HG02642 (cell line): ENCODE data around the gene TRIP13.

Source experiments
- ATAC-seq: cut with Tn5 transposase; IDR thresholded peaks from one replicate; pipeline ENCODE4 v1.9.1; 2021; ENCODE audit warnings: mild to moderate bottlenecking; ENCODE audit not compliant: unreplicated experiment, poor library complexity

Gene TRIP13

GRCh38 chr5:962801-963200, 70.1 kb downstream of the TRIP13 start:
- ATAC-seq: no peak

GRCh38 chr5:963310-963672, 70.6 kb downstream of the TRIP13 start:
- ATAC-seq: no peak

- ATAC-seq: peak; percentile 83
These were observed 71.2 kb downstream of the TRIP13 start for GRCh38 chr5:963673-964531.

GRCh38 chr5:964821-965220, 72.1 kb downstream of the TRIP13 start:
- ATAC-seq: no peak

- no peak for ATAC-seq
These were observed 73.1 kb downstream of the TRIP13 start for GRCh38 chr5:965604-966344.

- ATAC-seq: no peak
These were observed 73.6 kb downstream of the TRIP13 start for GRCh38 chr5:966345-966710.

GRCh38 chr5:966941-967340, 74.3 kb downstream of the TRIP13 start:
- ATAC-seq: no peak
